Astrocyte (in vitro differentiated cells and primary cell): ENCODE data around the gene CLEC4M. TPM values are rescaled to one million over a fixed set of nuclear protein-coding genes. Genes with fewer than 3 reads are reported as not detected.

Experiments
- DNase-seq: peaks from one replicate; pipeline ENCODE4 v3.0.0-alpha.2; 2010; ENCODE audit warnings: low read depth
- FAIRE-seq: peaks from 2 replicates; lab custom pipeline; 2011; peaks lifted over from hg19 to GRCh38; lab: Jason Lieb, UNC
- H2AFZ ChIP-seq: 2 replicates; pipeline ENCODE4 v1.6.0; 2012; ENCODE audit warnings: low read depth, low read length, inconsistent platforms
- H3K27ac ChIP-seq: 2 replicates; pipeline ENCODE4 v1.5.1; 2011; ENCODE audit warnings: low read depth, low read length, inconsistent platforms
- H3K27me3 ChIP-seq: 2 replicates; pipeline ENCODE4 v1.6.0; 2011; ENCODE audit warnings: low read length, inconsistent platforms; ENCODE audit not compliant: insufficient read depth
- H3K36me3 ChIP-seq: 2 replicates; pipeline ENCODE4 v1.5.1; 2011; ENCODE audit warnings: low read length, inconsistent platforms; ENCODE audit not compliant: insufficient read depth
- H3K4me1 ChIP-seq: 2 replicates; pipeline ENCODE4 v1.5.1; 2011; ENCODE audit warnings: low read length, inconsistent platforms; ENCODE audit not compliant: insufficient read depth
- H3K4me2 ChIP-seq: 2 replicates; pipeline ENCODE4 v1.6.0; 2012; ENCODE audit warnings: low read length, inconsistent platforms
- H3K4me3 ChIP-seq: 2 replicates; pipeline ENCODE4 v1.5.1; 2011; ENCODE audit warnings: low read depth, mild to moderate bottlenecking, low read length, inconsistent platforms; ENCODE audit not compliant: insufficient read depth
- H3K79me2 ChIP-seq: 2 replicates; pipeline ENCODE4 v1.6.0; 2012; ENCODE audit warnings: mild to moderate bottlenecking, low read length, inconsistent platforms; ENCODE audit not compliant: insufficient read depth
- H3K9ac ChIP-seq: 2 replicates; pipeline ENCODE4 v1.6.0; 2012; ENCODE audit warnings: mild to moderate bottlenecking, low read length, inconsistent platforms
- H3K9me3 ChIP-seq: 2 replicates; pipeline ENCODE4 v1.5.1; 2012; ENCODE audit warnings: low read depth, mild to moderate bottlenecking, low read length, inconsistent platforms; ENCODE audit not compliant: insufficient read depth
- H4K20me1 ChIP-seq: 2 replicates; pipeline ENCODE4 v1.6.0; 2012; ENCODE audit warnings: low read length, inconsistent platforms; ENCODE audit not compliant: insufficient read depth
- H3K27ac Mint-ChIP-seq: one replicate; pipeline ENCODE4 v1.8.0; 2021; ENCODE audit warnings: mild to moderate bottlenecking, mixed read lengths; ENCODE audit not compliant: unreplicated experiment
- H3K27me3 Mint-ChIP-seq: one replicate; pipeline ENCODE4 v1.8.0; 2021; ENCODE audit warnings: low read depth, mixed read lengths; ENCODE audit not compliant: unreplicated experiment
- H3K36me3 Mint-ChIP-seq: one replicate; pipeline ENCODE4 v1.8.0; 2021; ENCODE audit warnings: low read depth, mixed read lengths; ENCODE audit not compliant: unreplicated experiment
- H3K4me1 Mint-ChIP-seq: one replicate; pipeline ENCODE4 v1.8.0; 2021; ENCODE audit warnings: low read depth, mixed read lengths; ENCODE audit not compliant: unreplicated experiment
- H3K4me3 Mint-ChIP-seq: one replicate; pipeline ENCODE4 v1.8.0; 2021; ENCODE audit warnings: mild to moderate bottlenecking, moderate library complexity, mixed read lengths; ENCODE audit not compliant: unreplicated experiment
- H3K9me3 Mint-ChIP-seq: one replicate; pipeline ENCODE4 v1.8.0; 2021; ENCODE audit warnings: mild to moderate bottlenecking, mixed read lengths; ENCODE audit not compliant: unreplicated experiment
- CTCF ChIP-seq: IDR thresholded peaks from 2 replicates; pipeline ENCODE4 v1.5.1; 2011; ENCODE audit warnings: low read depth, mild to moderate bottlenecking, inconsistent platforms, low read length, moderate library complexity; ENCODE audit not compliant: insufficient read depth
- EZH2 ChIP-seq: IDR thresholded peaks from 2 replicates; pipeline ENCODE4 v1.6.1; 2012; ENCODE audit warnings: mild to moderate bottlenecking, low read length, inconsistent platforms; ENCODE audit not compliant: insufficient read depth
- total RNA-seq: library from RNA; stranded (reverse); gene quantifications from 2 replicates; pipeline ENCODE4 v1.2.1, GENCODE V29; 2021

The CLEC4M gene
- total RNA-seq, 1 donor from 2014 or later: not detected

DNA sequence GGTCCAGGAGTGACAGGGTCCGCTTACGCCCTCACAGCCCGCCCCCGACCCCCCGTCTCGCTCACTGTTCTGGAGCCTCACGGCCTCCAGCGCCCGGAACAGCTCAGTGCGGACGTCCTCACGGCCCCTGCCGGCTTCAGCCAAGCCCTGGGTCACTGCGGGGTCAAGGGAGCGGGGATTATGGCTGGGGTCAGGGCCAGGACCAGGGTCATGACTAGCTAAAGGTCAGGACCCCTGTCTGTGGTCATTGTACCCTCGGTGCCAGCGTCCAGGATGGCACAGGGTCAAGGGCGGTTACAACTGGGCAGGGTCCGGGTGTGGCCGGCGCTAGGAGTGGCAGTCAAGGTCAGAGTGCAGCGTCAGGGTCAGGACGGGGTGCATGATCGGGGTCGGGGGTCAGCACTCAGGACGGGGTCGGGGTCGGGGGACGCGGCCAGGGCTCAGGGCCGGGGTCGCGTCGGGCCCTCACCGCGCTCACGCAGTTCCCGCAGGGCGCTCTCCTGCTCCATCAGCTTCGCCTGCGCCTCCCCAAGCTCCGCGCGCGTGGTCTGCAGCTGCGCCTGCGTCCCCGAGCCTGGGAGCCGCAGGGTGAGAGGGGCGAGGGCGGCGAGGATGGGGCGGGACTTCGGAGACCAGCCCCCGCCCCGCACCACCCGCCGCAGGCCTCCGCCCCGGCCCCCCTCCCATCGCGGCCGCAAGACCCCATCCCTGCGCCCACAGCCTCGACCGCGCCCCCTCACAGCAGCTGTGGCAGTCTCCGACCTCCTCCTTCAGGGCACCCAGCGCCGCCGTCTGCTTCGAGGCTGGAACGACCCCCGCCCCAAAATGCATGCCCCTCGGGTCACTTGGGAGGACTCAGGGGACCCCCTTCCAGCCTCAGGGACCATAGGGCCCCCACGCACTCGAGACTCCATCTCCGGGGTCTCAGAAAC is 32.5 kb upstream of the CLEC4M start:
- H3K36me3 ChIP-seq: no peaks in the 10 kb centered on the region
- no peaks in the 10 kb centered on the region for H3K79me2 ChIP-seq
- H3K4me2 ChIP-seq: no peak overlapping the region
- no peak overlapping the region for H3K9ac ChIP-seq
- Mint-ChIP-seq H3K9me3 (peaks cover 5% of the 10 kb centered on the region), H3K27ac (no peak overlapping the region), H3K4me3 (no peak overlapping the region), H3K27me3 (peaks cover 67% of the 10 kb centered on the region), H3K4me1 (no peaks in the 10 kb centered on the region), H3K36me3 (no peaks in the 10 kb centered on the region)
- FAIRE-seq: no peak
- no peak overlapping the region for H3K4me3 ChIP-seq
- H3K4me1 ChIP-seq: no peaks in the 10 kb centered on the region
- H3K27me3 ChIP-seq: peaks cover 19% of the 10 kb centered on the region
- no peak for DNase-seq
- TF ChIP-seq EZH2 (peak; percentile 47), CTCF (no peak)
- no peaks in the 10 kb centered on the region for H4K20me1 ChIP-seq
- no peak overlapping the region for H3K27ac ChIP-seq
- H2AFZ ChIP-seq: no peak overlapping the region
- no peaks in the 10 kb centered on the region for H3K9me3 ChIP-seq

DNA sequence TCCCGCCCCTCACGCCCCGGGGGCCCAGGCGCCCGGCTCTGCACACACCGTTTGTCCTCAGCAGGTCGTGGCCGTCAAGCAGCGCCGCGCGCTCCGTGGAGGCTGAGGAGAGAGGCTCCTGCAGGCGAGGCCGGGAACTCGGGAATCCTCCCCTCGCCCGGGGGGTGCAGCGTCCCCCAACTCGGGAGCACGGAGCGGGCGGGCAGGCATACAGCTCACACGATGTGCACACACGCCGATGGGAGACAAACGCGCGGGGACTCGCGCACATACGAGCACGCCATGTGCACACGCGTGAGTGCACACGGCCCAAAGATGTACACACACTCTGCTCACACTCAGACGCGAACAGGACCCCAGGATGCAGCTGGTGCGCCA is 31.8 kb upstream of the CLEC4M start:
- no peak for DNase-seq
- peaks cover 70% of the 10 kb centered on the region for H3K27me3 Mint-ChIP-seq
- H3K4me1 Mint-ChIP-seq: no peaks in the 10 kb centered on the region

More for the DNA sequence above, 31.8 kb upstream of the CLEC4M start:
- no peak overlapping the region for H3K4me2 ChIP-seq
- H3K27me3 ChIP-seq: peaks cover 19% of the 10 kb centered on the region
- no peaks in the 10 kb centered on the region for H3K9me3 ChIP-seq
- no peak overlapping the region for H3K27ac ChIP-seq
- FAIRE-seq: no peak
- no peak overlapping the region for H3K27ac Mint-ChIP-seq
- no peaks in the 10 kb centered on the region for H3K79me2 ChIP-seq
- H3K36me3 Mint-ChIP-seq: no peaks in the 10 kb centered on the region
- H3K9ac ChIP-seq: no peak overlapping the region
- no peaks in the 10 kb centered on the region for H3K4me1 ChIP-seq
- TF ChIP-seq CTCF (no peak), EZH2 (no peak)
- H3K36me3 ChIP-seq: no peaks in the 10 kb centered on the region
- H2AFZ ChIP-seq: no peak overlapping the region
- no peak overlapping the region for H3K4me3 Mint-ChIP-seq
- H3K9me3 Mint-ChIP-seq: peaks cover 5% of the 10 kb centered on the region
- H4K20me1 ChIP-seq: no peaks in the 10 kb centered on the region
- no peak overlapping the region for H3K4me3 ChIP-seq
